Epithelial cell of proximal tubule (primary cell): Measurements from ENCODE around the gene SH3PXD2A. TPM values are rescaled to one million over a fixed set of nuclear protein-coding genes. Genes with fewer than 3 reads are reported as not detected.
A peak's percentile ranks its signal among the peaks of the same experiment; 100 is the strongest.

ENCODE experiments used
- DNase-seq: peaks from one replicate; pipeline ENCODE4 v3.0.0-alpha.2; 2011; ENCODE audit warnings: low read depth
- H3K4me3 ChIP-seq: 2 replicates; pipeline ENCODE4 v1.5.1; 2011; ENCODE audit warnings: low read depth, mild to moderate bottlenecking, low read length
- total RNA-seq: library from RNA; depleted of rRNA; stranded (reverse); fragments of >200 nt; gene quantifications from 2 replicates; pipeline ENCODE4 v1.2.3, GENCODE V29; 2015
- TF ChIP-seq, protein P1 (sequence below): conservative IDR thresholded peaks from 2 replicates; pipeline ENCODE4 v1.5.1; 2012; ENCODE audit warnings: low read depth, mild to moderate bottlenecking, low read length

SH3PXD2A gene
- total RNA-seq, 1 donor from 2014 or later, result 5.8 TPM

- no peak overlapping the region for H3K4me3 ChIP-seq
- no peak for DNase-seq
- TF ChIP-seq, protein P1, sequence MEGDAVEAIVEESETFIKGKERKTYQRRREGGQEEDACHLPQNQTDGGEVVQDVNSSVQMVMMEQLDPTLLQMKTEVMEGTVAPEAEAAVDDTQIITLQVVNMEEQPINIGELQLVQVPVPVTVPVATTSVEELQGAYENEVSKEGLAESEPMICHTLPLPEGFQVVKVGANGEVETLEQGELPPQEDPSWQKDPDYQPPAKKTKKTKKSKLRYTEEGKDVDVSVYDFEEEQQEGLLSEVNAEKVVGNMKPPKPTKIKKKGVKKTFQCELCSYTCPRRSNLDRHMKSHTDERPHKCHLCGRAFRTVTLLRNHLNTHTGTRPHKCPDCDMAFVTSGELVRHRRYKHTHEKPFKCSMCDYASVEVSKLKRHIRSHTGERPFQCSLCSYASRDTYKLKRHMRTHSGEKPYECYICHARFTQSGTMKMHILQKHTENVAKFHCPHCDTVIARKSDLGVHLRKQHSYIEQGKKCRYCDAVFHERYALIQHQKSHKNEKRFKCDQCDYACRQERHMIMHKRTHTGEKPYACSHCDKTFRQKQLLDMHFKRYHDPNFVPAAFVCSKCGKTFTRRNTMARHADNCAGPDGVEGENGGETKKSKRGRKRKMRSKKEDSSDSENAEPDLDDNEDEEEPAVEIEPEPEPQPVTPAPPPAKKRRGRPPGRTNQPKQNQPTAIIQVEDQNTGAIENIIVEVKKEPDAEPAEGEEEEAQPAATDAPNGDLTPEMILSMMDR, result no peak
Observed at GRCh38 chr10:103698266-103698665, 157.1 kb downstream of the SH3PXD2A start.

DNA sequence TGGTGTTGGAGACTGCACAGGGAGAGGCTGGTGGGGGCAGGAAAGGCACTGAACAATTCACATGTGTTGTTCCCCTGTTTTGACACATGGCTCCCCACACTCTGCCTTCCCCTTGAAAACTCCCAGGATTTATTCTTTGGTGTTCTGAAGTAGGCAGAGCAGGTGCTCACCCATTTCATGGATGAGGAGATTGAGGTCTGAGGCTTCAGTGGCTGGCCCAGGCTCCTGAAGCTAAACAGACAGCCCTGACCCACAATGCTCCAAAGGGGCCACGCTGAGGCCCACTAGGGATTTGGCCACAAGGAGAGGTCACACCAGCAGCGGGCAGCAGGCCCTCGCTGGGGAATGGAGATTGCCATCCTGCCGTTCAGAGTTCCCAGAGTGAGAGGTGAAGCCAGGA is 157.6 kb downstream of the SH3PXD2A start:
- no peak for DNase-seq
- TF ChIP-seq, protein P1, result no peak
- H3K4me3 ChIP-seq, result no peak overlapping the region

DNA sequence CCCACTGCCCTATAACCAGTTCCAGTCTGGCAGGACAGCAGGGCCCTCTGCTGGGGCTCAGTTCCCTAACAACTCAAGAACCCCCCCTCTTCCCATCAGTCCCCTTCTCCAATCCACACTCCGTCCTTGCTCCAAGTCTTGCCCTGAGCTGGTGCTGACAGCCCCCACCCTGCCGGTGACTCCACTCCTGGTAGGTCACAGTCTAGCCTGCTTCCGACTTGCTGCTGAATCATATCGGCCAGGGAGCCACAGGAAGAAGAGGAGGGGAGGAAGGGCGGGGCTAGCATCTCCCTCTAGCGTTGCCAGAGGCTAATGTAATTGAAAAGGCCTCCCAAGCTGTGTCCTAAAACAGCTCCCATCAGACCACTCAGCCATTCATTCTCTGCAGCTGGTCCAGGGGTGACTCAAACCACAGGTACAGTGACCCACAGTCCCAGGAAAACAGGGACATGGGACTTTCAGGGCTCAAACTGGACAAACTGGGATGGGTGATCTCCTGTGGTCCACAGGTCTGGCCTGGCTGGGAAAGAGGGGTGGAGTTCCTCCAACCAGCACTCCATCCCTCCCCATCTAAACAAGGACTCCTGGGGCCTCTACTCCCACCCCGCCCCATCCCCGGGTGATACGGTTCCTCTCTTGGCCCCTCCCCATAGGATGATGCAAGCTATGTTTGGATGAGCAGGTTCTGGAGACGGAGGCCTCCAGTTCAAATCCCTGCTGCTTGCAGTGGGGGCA is 158.8 kb downstream of the SH3PXD2A start:
- DNase-seq, result no peak
- H3K4me3 ChIP-seq, result no peak overlapping the region
- TF ChIP-seq, protein P1, result peak; percentile 50

GRCh38 chr10:103696094-103696410 is 159.3 kb downstream of the SH3PXD2A start:
- TF ChIP-seq, protein P1, result no peak
- H3K4me3 ChIP-seq, result no peak overlapping the region
- no peak for DNase-seq

DNA sequence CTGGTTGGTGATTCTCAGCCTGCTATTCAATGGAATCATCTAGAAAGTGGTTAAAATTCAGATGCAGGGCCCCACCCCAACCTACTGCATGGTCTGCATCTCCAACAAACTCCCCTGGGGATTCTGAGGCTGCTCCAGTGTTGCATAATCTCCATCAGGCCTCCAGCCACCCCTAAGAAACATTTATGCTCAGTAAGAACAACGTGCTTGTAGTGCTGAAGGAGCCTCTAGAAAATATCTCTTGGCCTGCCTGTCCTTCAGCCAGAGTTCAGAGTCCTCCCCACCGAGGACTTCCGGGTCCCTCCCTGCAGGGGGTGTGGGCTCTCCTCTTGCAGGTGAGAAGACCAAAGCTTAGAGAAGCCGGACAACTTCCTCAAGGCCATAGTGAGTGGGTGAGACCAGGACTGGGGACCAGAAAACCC is 159.8 kb downstream of the SH3PXD2A start:
- DNase-seq, result no peak
- TF ChIP-seq, protein P1, result no peak
- no peak overlapping the region for H3K4me3 ChIP-seq

DNA sequence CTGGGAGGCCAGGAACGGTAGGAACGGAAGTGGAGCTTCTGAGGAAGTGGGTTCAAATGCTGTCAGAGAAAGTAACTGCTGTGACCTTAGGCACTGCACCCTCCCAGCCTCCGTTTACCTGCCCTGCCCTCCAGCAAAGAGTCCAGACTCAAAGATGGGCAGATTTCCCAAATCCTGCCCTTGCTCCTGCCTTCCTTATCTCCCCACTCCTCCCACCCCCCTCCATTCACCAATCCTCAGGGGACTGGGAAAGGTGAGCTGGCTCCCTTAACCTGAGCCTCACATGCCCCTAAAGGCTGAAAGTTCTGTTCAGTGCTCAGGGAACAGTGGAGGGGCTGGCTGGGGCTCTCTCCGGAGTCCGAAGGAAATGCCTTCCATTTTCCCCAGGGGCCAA is 161.6 kb downstream of the SH3PXD2A start:
- no peak overlapping the region for H3K4me3 ChIP-seq
- TF ChIP-seq, protein P1, result no peak
- DNase-seq, result no peak
